IMR-90 (cell line): ENCODE data around the gene CCDC102A. TPM values are rescaled to one million over a fixed set of nuclear protein-coding genes. Genes with fewer than 3 reads are reported as not detected.

ENCODE experiments used
- ATAC-seq: fragments of 200-7000 bp; cut with Tn5 transposase; 2 replicates; pipeline ENCODE4 v1.9.1; 2020; ENCODE audit warnings: low read depth, mild to moderate bottlenecking, moderate library complexity
- BruUV-seq: library from RNA; stranded (reverse); fragments of 400-500 nt; replicated peaks from 2 replicates; lab custom pipeline; 2021; lab: Mats Ljungman, UMichigan
- CTCF ChIA-PET: fragments of 300-600 bp; formaldehyde crosslinking; extraction: SDS; loops from one replicate; lab custom pipeline; 2021; ENCODE audit warnings: antibody characterized with exemption; lab: Yijun Ruan, JAX
- POLR2A ChIA-PET: fragments of 300-600 bp; sonication (Branson Sonifier 250); formaldehyde crosslinking; loops from one replicate; lab custom pipeline; 2022; ENCODE audit warnings: antibody characterized with exemption; ENCODE audit not compliant: unreplicated experiment; lab: Charles Lee
- DNase-seq: peaks from one replicate; pipeline ENCODE4 v3.0.0; 2013
- H2AFZ ChIP-seq: replicated peaks from 2 replicates; pipeline ENCODE3; 2013; ENCODE audit warnings: low read length, mild to moderate bottlenecking; ENCODE audit not compliant: poor library complexity
- H2AK5ac ChIP-seq: 2 replicates; pipeline ENCODE4 v1.6.1; 2013; ENCODE audit warnings: low read depth, low read length, inconsistent platforms
- H2AK9ac ChIP-seq: replicated peaks from 2 replicates; pipeline ENCODE3; 2013; ENCODE audit warnings: mild to moderate bottlenecking, low read depth, low read length, moderate library complexity; ENCODE audit not compliant: poor library complexity
- H2BK120ac ChIP-seq: 2 replicates; pipeline ENCODE4 v1.6.1; 2013; ENCODE audit warnings: low read depth, low read length, inconsistent platforms
- H2BK15ac ChIP-seq: 3 replicates; pipeline ENCODE4 v1.6.1; 2013; ENCODE audit warnings: low read depth, low read length, inconsistent platforms
- H2BK20ac ChIP-seq: 2 replicates; pipeline ENCODE4 v1.6.1; 2013; ENCODE audit warnings: low read depth, mild to moderate bottlenecking, inconsistent platforms, low read length, moderate library complexity
- H2BK5ac ChIP-seq: 2 replicates; pipeline ENCODE4 v1.6.1; 2013; ENCODE audit warnings: mild to moderate bottlenecking, low read depth, low read length, inconsistent platforms; ENCODE audit not compliant: poor library complexity, severe bottlenecking
- H3K14ac ChIP-seq: replicated peaks from 2 replicates; pipeline ENCODE4 v1.6.1; 2013; ENCODE audit warnings: low read depth, low read length, inconsistent platforms
- H3K18ac ChIP-seq: 2 replicates; pipeline ENCODE4 v1.6.1; 2013; ENCODE audit warnings: low read depth, low read length, control low read depth
- H3K23ac ChIP-seq: 2 replicates; pipeline ENCODE4 v1.6.1; 2013; ENCODE audit warnings: low read depth, low read length, inconsistent platforms
- H3K27ac ChIP-seq: 2 replicates; pipeline ENCODE4 v1.5.1; 2013; ENCODE audit warnings: mild to moderate bottlenecking, control low read depth, low read length; ENCODE audit not compliant: insufficient read depth
- H3K27me3 ChIP-seq: 2 replicates; pipeline ENCODE4 v1.6.1; 2013; ENCODE audit warnings: low read length; ENCODE audit not compliant: control insufficient read depth, insufficient read depth
- H3K36me3 ChIP-seq: 2 replicates; pipeline ENCODE4 v1.6.1; 2013; ENCODE audit warnings: low read length, mixed read lengths; ENCODE audit not compliant: control insufficient read depth, insufficient read depth
- H3K4ac ChIP-seq: 2 replicates; pipeline ENCODE4 v1.6.1; 2013; ENCODE audit warnings: low read depth, low read length, inconsistent platforms
- H3K4me1 ChIP-seq: 2 replicates; pipeline ENCODE4 v1.6.1; 2013; ENCODE audit warnings: low read length, mixed read lengths; ENCODE audit not compliant: control insufficient read depth, insufficient read depth
- H3K4me2 ChIP-seq: 2 replicates; pipeline ENCODE4 v1.6.1; 2013; ENCODE audit warnings: low read depth, mild to moderate bottlenecking, control low read depth, low read length, moderate library complexity
- H3K4me3 ChIP-seq: 2 replicates; pipeline ENCODE4 v1.5.1; 2013; ENCODE audit warnings: low read depth, mild to moderate bottlenecking, control low read depth, low read length, moderate library complexity; ENCODE audit not compliant: insufficient read depth
- H3K56ac ChIP-seq: 2 replicates; pipeline ENCODE4 v1.6.1; 2013; ENCODE audit warnings: low read length, inconsistent platforms; ENCODE audit not compliant: insufficient read depth; ENCODE audit errors: extremely low read depth
- H3K79me1 ChIP-seq, 2 experiments: 2 replicates each; pipeline ENCODE4 v1.6.1; 2013; ENCODE audit warnings: low read length in 2 of 2, inconsistent platforms in 1 of 2, low read depth in 1 of 2
- H3K9ac ChIP-seq: 2 replicates; pipeline ENCODE4 v1.6.1; 2013; ENCODE audit warnings: low read depth, low read length, control low read depth
- H3K9me1 ChIP-seq: 2 replicates; pipeline ENCODE4 v1.6.1; 2013; ENCODE audit warnings: low read length, inconsistent platforms; ENCODE audit not compliant: insufficient read depth
- H3K9me3 ChIP-seq: 2 replicates; pipeline ENCODE4 v1.6.1; 2013; ENCODE audit warnings: low read length; ENCODE audit not compliant: control insufficient read depth, insufficient read depth
- H4K20me1 ChIP-seq: 2 replicates; pipeline ENCODE4 v1.6.1; 2013; ENCODE audit warnings: low read length, inconsistent platforms; ENCODE audit not compliant: insufficient read depth
- H4K5ac ChIP-seq: 2 replicates; pipeline ENCODE4 v1.6.1; 2013; ENCODE audit warnings: mild to moderate bottlenecking, low read depth, low read length, control low read depth
- H4K8ac ChIP-seq, 2 experiments: 2 replicates each; pipeline ENCODE4 v1.6.1; 2013; ENCODE audit warnings: low read depth in 2 of 2, low read length in 2 of 2, control low read depth in 1 of 2, inconsistent platforms in 1 of 2
- H4K91ac ChIP-seq: 2 replicates; pipeline ENCODE4 v1.6.1; 2013; ENCODE audit warnings: low read depth, low read length, inconsistent platforms; ENCODE audit not compliant: insufficient read depth
- FOS ChIP-seq: fragments of 150-350 bp; IDR thresholded peaks from 2 replicates; pipeline ENCODE4 v1.6.1; 2016; ENCODE audit warnings: low read depth, low read length
- MAFK ChIP-seq: IDR thresholded peaks from 2 replicates; pipeline ENCODE4 v1.6.1; 2012; ENCODE audit warnings: low read depth, low read length, improper control_type of control experiment
- WGBS, 2 experiments: methylation state at CpG; one replicate each; pipeline versions ENCODE4 v1.1.5 to v1.1.7; 2013; ENCODE audit warnings: missing lambda C conversion rate in 2 of 2; ENCODE audit not compliant: insufficient read length in 1 of 2; ENCODE audit errors: extremely low coverage in 2 of 2; 5-methylcytosine and 5-hydroxymethylcytosine counted together
- dilution Hi-C: fragments of 300-500 bp; cut with HindIII; formaldehyde crosslinking; loops from one replicate; pipeline ENCODE4 v1.14.3; 2018; ENCODE audit warnings: low sequenced_read_pairs; ENCODE audit not compliant: unreplicated experiment
- in situ Hi-C: fragments of 300-500 bp; cut with MboI; formaldehyde crosslinking; loops from 3 replicates; pipeline ENCODE4 v1.14.3; 2019; ENCODE audit warnings: low sequenced_read_pairs, inconsistent platforms, mixed read lengths
- intact Hi-C: fragments of 100-400 bp; cut with micrococcal nuclease; formaldehyde crosslinking; loops from 2 replicates; pipeline ENCODE4 v1.10.0; 2022
- polyA plus RNA-seq, 3 experiments: library from polyadenylated mRNA; depleted of rRNA; stranded (reverse); fragments of >200 nt; gene quantifications; 2 replicates each; pipeline ENCODE4 v1.2.3, GENCODE V29; 2012; ENCODE audit warnings: low replicate concordance in 1 of 3
- total RNA-seq: library from RNA; depleted of rRNA; stranded (reverse); fragments of >200 nt; gene quantifications from 2 replicates; pipeline ENCODE4 v1.2.3, GENCODE V29; 2012

Gene CCDC102A
- total and polyA plus RNA-seq, 2 of the 4 experiments (the other 2 are of a cell fraction): 5.4 to 8.5 TPM

GRCh38 chr16:57562066-57562465 lies 25.7 kb upstream of the CCDC102A start:
- H3K23ac ChIP-seq: no peak overlapping the region
- DNase-seq: no peak
- no peak overlapping the region for H2AFZ ChIP-seq
- no peak overlapping the region for H3K56ac ChIP-seq
- POLR2A ChIA-PET: no interaction called here
- H3K27ac ChIP-seq: no peak overlapping the region
- BruUV-seq: no TSS peak
- H2BK120ac ChIP-seq: no peak overlapping the region
- intact Hi-C loops (no loop called here), dilution Hi-C loops (no loop called here), in situ Hi-C loops (loop anchor here (10.0 kb wide), 1 partner anchor 443 kb away; the partner anchor contains the start of genes USB1 and ZNF319)
- CTCF ChIA-PET: no interaction called here
- H2AK5ac ChIP-seq: no peak overlapping the region
- H3K4ac ChIP-seq: no peak overlapping the region
- peaks cover 23% of the 10 kb centered on the region for H3K9me3 ChIP-seq
- no peak overlapping the region for H3K4me3 ChIP-seq
- H2BK20ac ChIP-seq: no peak overlapping the region
- TF ChIP-seq MAFK (no peak), FOS (no peak)
- no peak overlapping the region for H3K18ac ChIP-seq
- H3K14ac ChIP-seq: no peak overlapping the region
- peaks cover 33% of the 10 kb centered on the region for H3K27me3 ChIP-seq
- H3K4me2 ChIP-seq: no peak overlapping the region
- H3K79me1 ChIP-seq: no peaks in the 10 kb centered on the region
- peaks cover 3% of the 10 kb centered on the region; the same call in 1 of the 2 replicates for H3K4me1 ChIP-seq
- H3K9me1 ChIP-seq: no peaks in the 10 kb centered on the region; the same call in 1 of the 2 replicates
- H2AK9ac ChIP-seq: no peak overlapping the region
- H4K5ac ChIP-seq: no peak overlapping the region
- no peak for ATAC-seq
- no peaks in the 10 kb centered on the region for H3K36me3 ChIP-seq
- H2BK5ac ChIP-seq: no peak overlapping the region
- no peak overlapping the region for H3K9ac ChIP-seq
- 75% methylated on average over 2 of the region's 4 CpGs; no CpG with 5 or more reads in 1 of the 2 experiments for WGBS, 2 experiments
- no peaks in the 10 kb centered on the region for H4K20me1 ChIP-seq
- H4K8ac ChIP-seq: no peak overlapping the region
- H4K91ac ChIP-seq: no peak overlapping the region
- H2BK15ac ChIP-seq: no peak overlapping the region
